Measurements from ENCODE around the gene TICRR.

GRCh38 chr15:89666184-89666857 is 91.1 kb downstream of the TICRR start:
- no peak for TF ChIP-seq POLR2A (IDR thresholded peaks at IDR 0.05; ENCODE audit: low read depth, low read length)
- TF ChIP-seq POLR2AphosphoS5 (IDR thresholded peaks at IDR 0.05; ENCODE audit: low read depth, low read length), result no peak
- no peak for TF ChIP-seq SPI1 (IDR thresholded peaks at IDR 0.05; ENCODE audit: low read depth, low read length)
- no peak for TF ChIP-seq TAF1 (IDR thresholded peaks at IDR 0.05; ENCODE audit: low read depth, low read length)
- no peak for TF ChIP-seq PAX5 (IDR thresholded peaks at IDR 0.05; ENCODE audit: insufficient read depth, low read length, severe bottlenecking)

Measured in GM12891 (cell line).